Measurements from ENCODE around the gene PRPF31. TPM values are rescaled to one million over a fixed set of nuclear protein-coding genes. Genes with fewer than 3 reads are reported as not detected.
A peak's percentile ranks its signal among the peaks of the same experiment; 100 is the strongest.

PRPF31 gene
- total RNA-seq, 1 experiment from 2014 or later = 109 TPM

DNA sequence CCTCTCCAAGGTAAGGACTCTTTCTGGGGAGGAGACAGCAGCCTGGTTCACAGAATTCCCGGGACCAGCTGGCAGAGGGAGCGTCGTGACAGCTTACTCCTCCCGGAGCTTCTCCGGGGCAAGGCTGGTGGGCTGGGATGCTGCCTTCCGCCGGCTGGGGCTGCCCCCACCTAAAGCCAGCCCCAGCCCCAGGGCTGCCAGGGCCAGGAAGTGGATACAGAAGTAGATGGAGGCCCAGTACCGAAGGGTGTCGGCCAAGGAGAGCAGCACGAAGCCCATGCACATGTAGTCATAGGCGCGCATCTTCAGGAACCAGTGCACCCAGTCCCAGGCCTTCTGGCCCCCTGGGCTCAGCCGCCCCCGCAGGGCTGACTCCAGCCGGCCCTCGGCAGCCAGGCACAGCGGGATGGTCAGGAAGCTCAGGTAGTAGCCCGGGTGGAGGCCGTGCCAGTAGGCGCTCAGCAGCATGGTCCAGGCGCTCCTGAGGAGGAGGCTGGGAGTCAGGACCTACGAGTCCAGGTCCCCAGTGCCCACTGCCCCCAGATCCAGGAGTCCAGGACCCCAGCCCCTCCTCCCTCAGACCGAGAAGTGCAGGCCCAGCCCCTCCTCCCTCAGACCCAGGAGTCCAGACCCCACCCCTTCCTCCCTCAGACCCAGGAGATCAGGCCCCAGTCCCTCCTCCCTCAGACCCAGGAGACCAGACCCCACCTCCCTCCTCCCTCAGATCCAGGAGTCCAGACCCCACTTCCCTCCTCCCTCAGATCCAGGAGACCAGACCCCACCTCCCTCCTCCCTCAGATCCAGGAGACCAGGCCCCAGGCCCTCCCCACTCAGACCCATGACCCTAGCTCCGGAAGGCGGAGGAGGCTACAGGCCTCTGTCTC, 58.6 kb downstream of the PRPF31 start:
- peak overlapping the region; percentile 78 for H3K4me2 ChIP-seq
- no peak overlapping the region; the same call in 1 of the 2 replicates for H3K4me3 ChIP-seq
- H3K27ac ChIP-seq = peak overlapping the region; percentile 54
- DNase-seq = no peak
- ChIA-PET POLR2A (ENCODE audit: unreplicated experiment) (interaction anchor here (0.6 to 3.3 kb wide), 4 partner anchors 15 to 225 kb away, joined by 5 to 50 read pairs (median 16); partner anchors contain the start of gene MBOAT7), CTCF (interaction anchor here (0.9 kb wide), 1 partner anchor 17 kb away, joined by 3 read pairs; the partner anchor contains the start of gene TSEN34)
- H3F3A ChIP-seq (ENCODE audit: insufficient read depth, low read depth) = peaks cover 73% of the 10 kb centered on the region; the same call in 1 of the 2 replicates
- no peak for TF ChIP-seq EZH2 (IDR thresholded peaks at IDR 0.05; ENCODE audit: low read depth)
- TF ChIP-seq, protein P1, sequence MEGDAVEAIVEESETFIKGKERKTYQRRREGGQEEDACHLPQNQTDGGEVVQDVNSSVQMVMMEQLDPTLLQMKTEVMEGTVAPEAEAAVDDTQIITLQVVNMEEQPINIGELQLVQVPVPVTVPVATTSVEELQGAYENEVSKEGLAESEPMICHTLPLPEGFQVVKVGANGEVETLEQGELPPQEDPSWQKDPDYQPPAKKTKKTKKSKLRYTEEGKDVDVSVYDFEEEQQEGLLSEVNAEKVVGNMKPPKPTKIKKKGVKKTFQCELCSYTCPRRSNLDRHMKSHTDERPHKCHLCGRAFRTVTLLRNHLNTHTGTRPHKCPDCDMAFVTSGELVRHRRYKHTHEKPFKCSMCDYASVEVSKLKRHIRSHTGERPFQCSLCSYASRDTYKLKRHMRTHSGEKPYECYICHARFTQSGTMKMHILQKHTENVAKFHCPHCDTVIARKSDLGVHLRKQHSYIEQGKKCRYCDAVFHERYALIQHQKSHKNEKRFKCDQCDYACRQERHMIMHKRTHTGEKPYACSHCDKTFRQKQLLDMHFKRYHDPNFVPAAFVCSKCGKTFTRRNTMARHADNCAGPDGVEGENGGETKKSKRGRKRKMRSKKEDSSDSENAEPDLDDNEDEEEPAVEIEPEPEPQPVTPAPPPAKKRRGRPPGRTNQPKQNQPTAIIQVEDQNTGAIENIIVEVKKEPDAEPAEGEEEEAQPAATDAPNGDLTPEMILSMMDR (conservative IDR thresholded peaks at IDR 0.05) = no peak
- H3K4me1 ChIP-seq (replicated peaks; ENCODE audit: insufficient read depth) = peaks cover 14% of the 10 kb centered on the region; the same call in 1 of the 2 replicates
- H2AFZ ChIP-seq = no peak overlapping the region
- intact Hi-C loops (cut with micrococcal nuclease; ENCODE audit: unreplicated experiment) = loop anchor here (1.0 kb wide), 1 partner anchor 16 kb away; no protein-coding TSS in a partner anchor
- no peaks in the 10 kb centered on the region for H3K9me2 ChIP-seq (ENCODE audit: insufficient read depth)
- no TSS peak for BruUV-seq (replicated peaks)
- H3K79me2 ChIP-seq (ENCODE audit: low read depth) = peaks cover 9% of the 10 kb centered on the region
- no peaks in the 10 kb centered on the region for H3K9me3 ChIP-seq (ENCODE audit: insufficient read depth, low read depth)
- peaks cover 38% of the 10 kb centered on the region for H4K20me1 ChIP-seq (ENCODE audit: insufficient read depth)
- H3K36me3 ChIP-seq (ENCODE audit: low read depth) = peaks cover 10% of the 10 kb centered on the region; the same call in 1 of the 2 replicates
- H3K27me3 ChIP-seq (ENCODE audit: insufficient read depth, low read depth) = no peaks in the 10 kb centered on the region

DNA sequence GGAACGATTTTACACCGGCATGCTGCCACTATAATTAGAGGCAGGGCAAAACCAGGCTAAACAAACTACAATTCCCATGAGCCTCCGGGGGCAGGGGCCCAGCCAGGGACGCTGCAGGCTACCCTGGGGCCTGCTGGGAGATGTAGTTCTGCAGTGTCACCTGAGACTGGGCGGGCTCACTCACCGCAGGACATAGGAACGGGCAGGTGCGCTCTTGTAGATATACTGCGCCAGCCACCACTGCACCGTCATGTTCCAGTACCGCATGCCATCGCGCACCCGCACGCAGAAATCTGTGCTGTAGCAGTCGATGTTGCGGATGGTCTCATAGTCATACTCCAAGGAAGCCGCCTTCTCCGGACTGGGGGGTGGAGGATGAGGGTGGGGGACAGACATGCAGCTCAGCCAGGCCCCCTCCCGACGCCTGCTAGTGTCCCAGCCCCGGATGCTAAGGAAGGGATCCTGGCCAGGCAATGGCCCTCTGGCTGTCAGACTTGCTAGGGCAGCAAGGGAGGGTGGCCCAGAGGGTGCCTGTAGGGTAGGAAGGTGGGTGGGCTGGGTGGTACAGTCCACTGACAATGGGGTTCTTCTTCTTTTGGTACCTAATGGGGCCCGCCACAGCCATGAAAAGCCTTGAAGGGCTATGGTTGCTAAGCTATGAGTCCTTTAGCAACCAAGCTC, 63.2 kb downstream of the PRPF31 start:
- no peak overlapping the region for H3K4me2 ChIP-seq
- no peak overlapping the region for H3K4me3 ChIP-seq
- H3K9me3 ChIP-seq (ENCODE audit: insufficient read depth, low read depth) = no peaks in the 10 kb centered on the region
- H3K27me3 ChIP-seq (ENCODE audit: insufficient read depth, low read depth) = no peaks in the 10 kb centered on the region
- H3K4me1 ChIP-seq (replicated peaks; ENCODE audit: insufficient read depth) = peaks cover 2% of the 10 kb centered on the region; the same call in 1 of the 2 replicates
- H4K20me1 ChIP-seq (ENCODE audit: insufficient read depth) = peaks cover 36% of the 10 kb centered on the region
- H2AFZ ChIP-seq = no peak overlapping the region
- H3K27ac ChIP-seq = no peak overlapping the region
- intact Hi-C loops (cut with micrococcal nuclease; ENCODE audit: unreplicated experiment) = no loop called here
- TF ChIP-seq, protein P1 (conservative IDR thresholded peaks at IDR 0.05) = no peak
- TF ChIP-seq EZH2 (IDR thresholded peaks at IDR 0.05; ENCODE audit: low read depth) = no peak
- no peaks in the 10 kb centered on the region for H3K9me2 ChIP-seq (ENCODE audit: insufficient read depth)
- peaks cover 59% of the 10 kb centered on the region; the same call in 1 of the 2 replicates for H3F3A ChIP-seq (ENCODE audit: insufficient read depth, low read depth)
- ChIA-PET POLR2A (ENCODE audit: unreplicated experiment) (no interaction called here), CTCF (no interaction called here)
- peaks cover 3% of the 10 kb centered on the region; the same call in 1 of the 2 replicates for H3K79me2 ChIP-seq (ENCODE audit: low read depth)
- no peak for DNase-seq
- peaks cover 10% of the 10 kb centered on the region; the same call in 1 of the 2 replicates for H3K36me3 ChIP-seq (ENCODE audit: low read depth)
- no TSS peak for BruUV-seq (replicated peaks)

DNA sequence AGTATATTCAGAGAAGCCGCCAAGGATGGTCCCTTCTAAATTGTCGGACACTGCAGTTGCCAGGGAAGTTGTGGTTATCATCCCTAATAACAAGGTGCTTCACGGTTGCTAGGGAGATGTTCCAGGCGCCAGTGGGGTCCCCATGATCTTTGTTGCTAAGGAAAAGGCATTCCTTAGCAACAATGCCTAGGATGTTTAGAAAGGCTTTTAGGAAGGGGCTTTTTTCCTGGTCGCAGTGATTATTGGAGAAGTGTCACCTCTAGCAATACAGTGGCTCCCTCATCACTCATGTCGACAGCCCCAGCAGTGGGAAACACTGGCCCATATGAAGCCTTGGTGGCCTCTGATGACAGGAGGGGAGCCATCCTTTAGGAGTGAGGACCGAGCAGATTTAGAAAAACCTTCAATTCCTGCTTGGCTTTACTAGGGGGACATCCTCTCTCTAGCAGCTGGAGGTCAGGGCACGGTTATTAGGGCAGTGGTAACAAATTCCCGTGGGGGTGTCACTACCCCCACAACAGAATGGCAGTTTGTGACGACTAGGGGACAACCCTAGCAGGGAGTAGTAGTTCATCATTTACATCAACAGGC, 63.8 kb downstream of the PRPF31 start:
- H3K4me1 ChIP-seq (replicated peaks; ENCODE audit: insufficient read depth) = no peaks in the 10 kb centered on the region
- H3K79me2 ChIP-seq (ENCODE audit: low read depth) = peaks cover 3% of the 10 kb centered on the region; the same call in 1 of the 2 replicates
- H3K4me2 ChIP-seq = no peak overlapping the region
- no peak overlapping the region for H3K4me3 ChIP-seq
- TF ChIP-seq, protein P1 (conservative IDR thresholded peaks at IDR 0.05) = no peak
- TF ChIP-seq EZH2 (IDR thresholded peaks at IDR 0.05; ENCODE audit: low read depth) = no peak
- H3K9me3 ChIP-seq (ENCODE audit: insufficient read depth, low read depth) = no peaks in the 10 kb centered on the region
- no peak overlapping the region for H2AFZ ChIP-seq
- H3K36me3 ChIP-seq (ENCODE audit: low read depth) = peaks cover 10% of the 10 kb centered on the region; the same call in 1 of the 2 replicates
- peaks cover 59% of the 10 kb centered on the region; the same call in 1 of the 2 replicates for H3F3A ChIP-seq (ENCODE audit: insufficient read depth, low read depth)
- DNase-seq = no peak
- H3K9me2 ChIP-seq (ENCODE audit: insufficient read depth) = no peaks in the 10 kb centered on the region
- intact Hi-C loops (cut with micrococcal nuclease; ENCODE audit: unreplicated experiment) = no loop called here
- peaks cover 41% of the 10 kb centered on the region for H4K20me1 ChIP-seq (ENCODE audit: insufficient read depth)
- H3K27ac ChIP-seq = no peak overlapping the region
- POLR2A ChIA-PET (ENCODE audit: unreplicated experiment) = no interaction called here
- H3K27me3 ChIP-seq (ENCODE audit: insufficient read depth, low read depth) = no peaks in the 10 kb centered on the region
- no TSS peak for BruUV-seq (replicated peaks)
- CTCF ChIA-PET = no interaction called here
